ENCODE measurements around the gene SSNA1.

DNA sequence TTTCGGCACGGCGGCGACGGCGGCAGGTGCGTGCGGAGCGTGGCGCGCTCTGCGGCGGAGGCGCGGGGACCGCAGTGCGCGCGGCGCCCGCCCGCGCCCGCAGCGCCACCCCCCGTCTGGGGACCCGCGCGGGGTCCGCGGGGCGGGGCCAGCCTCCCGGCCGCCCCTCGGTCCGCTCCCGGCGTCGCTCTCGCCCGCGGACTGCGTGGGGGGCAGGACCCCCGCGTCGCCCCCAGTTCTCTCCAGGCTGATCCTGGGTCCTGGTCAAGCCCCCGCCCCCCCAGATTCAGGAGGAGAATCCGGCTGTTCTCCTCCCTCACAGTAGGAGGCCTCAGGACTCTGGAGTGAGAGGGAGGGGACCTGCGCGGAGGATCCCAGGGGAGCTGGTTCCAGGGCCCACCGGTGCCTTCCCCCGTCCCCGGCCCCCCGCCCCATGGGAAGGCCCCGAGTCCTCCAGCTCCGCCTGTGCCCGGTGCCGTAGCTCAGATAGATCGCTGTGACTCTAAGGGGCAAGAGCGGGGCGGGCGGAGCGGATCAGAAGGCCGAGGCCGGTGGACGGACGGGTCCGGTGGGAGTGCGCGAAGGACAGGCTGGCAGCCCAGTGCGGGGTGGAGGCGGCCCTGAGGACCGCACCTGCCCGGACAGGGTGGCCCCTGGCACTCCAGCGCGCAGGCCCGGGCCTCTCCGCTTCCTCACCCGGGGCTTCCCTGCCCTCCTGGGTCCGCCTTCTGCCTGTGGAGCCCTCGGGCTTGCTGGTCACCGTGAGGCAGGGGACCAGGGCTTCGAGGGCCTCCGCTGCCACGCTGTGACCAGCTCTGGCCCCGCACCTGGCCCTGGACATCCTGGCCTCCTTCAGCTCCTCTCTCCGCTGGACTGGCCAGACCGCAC is 34.0 kb downstream of the SSNA1 start, which contains the start of gene RNF208:
- TF ChIP-seq YY1 (IDR thresholded peaks at IDR 0.05; ENCODE audit: insufficient read depth, insufficient read length) (no peak), SUZ12 (IDR thresholded peaks at IDR 0.05; ENCODE audit: extremely low read depth, insufficient read depth, insufficient read length) (no peak)
